GM12801 (cell line): ENCODE measurements around the gene DARS1.

Experiments used
- TF ChIP-seq, protein P1 (sequence below): IDR thresholded peaks from one replicate; pipeline ENCODE4 v1.5.1; 2011; ENCODE audit warnings: control low read depth; ENCODE audit not compliant: insufficient read length; ENCODE audit errors: extremely low read depth

The DARS1 gene

DNA sequence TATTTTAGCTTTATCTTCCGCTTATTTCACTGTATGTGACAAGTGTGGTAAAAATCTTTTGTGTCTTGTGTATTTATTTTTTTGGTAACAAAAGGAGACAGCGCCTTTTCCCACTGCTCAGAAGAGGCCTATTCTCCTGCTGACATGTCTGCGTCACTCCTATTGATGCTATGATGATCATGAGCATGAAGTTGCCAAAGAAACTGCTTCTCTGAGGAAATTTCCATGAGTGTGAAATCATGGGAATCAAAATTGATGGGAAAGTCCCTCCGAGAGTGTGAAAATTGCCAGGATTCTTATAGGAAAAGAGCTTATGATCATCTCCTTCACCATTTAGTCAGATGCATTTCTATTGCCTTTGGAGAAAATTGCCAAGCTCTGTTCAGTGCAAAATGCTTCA lies 36.5 kb upstream of the DARS1 start:
- TF ChIP-seq, protein P1, sequence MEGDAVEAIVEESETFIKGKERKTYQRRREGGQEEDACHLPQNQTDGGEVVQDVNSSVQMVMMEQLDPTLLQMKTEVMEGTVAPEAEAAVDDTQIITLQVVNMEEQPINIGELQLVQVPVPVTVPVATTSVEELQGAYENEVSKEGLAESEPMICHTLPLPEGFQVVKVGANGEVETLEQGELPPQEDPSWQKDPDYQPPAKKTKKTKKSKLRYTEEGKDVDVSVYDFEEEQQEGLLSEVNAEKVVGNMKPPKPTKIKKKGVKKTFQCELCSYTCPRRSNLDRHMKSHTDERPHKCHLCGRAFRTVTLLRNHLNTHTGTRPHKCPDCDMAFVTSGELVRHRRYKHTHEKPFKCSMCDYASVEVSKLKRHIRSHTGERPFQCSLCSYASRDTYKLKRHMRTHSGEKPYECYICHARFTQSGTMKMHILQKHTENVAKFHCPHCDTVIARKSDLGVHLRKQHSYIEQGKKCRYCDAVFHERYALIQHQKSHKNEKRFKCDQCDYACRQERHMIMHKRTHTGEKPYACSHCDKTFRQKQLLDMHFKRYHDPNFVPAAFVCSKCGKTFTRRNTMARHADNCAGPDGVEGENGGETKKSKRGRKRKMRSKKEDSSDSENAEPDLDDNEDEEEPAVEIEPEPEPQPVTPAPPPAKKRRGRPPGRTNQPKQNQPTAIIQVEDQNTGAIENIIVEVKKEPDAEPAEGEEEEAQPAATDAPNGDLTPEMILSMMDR = no peak

DNA sequence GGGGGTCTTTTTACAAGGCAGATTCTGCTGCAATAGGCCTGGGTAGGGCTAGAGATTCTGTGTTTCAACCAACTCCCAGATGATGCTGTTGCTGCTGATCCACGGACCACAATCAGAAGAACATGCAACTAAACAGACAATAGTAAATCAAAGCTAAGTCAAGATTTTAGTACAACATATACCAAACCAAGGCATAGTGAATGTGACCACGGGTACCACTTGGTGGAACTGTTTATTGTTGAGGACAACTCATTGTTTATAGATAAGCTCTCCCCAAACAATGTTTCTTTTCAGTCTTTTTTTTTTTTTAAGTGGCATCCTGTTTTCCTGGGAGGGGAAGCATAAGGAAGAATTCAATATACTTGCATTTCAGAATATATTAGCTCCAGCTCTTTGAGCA lies 36.0 kb upstream of the DARS1 start:
- TF ChIP-seq, protein P1 = no peak

DNA sequence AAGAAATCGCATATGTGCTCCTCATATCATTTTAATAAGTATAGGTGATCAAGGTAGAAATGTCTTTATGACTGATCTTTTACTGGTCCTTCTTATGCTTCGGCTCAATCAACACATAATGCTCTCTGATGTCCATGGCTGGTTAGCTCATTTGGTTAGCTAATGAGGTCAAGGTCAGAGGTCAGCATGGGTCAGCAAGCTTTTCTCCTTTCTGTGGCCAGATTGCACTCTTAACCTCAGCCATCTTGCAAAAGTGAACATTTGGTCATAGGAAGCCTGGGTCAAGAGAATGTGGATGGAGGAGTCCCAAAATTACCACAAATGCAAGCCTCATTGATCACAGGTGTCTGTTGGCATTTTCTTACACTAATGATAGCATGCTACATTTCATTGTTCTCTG lies 35.4 kb upstream of the DARS1 start:
- TF ChIP-seq, protein P1 = no peak

DNA sequence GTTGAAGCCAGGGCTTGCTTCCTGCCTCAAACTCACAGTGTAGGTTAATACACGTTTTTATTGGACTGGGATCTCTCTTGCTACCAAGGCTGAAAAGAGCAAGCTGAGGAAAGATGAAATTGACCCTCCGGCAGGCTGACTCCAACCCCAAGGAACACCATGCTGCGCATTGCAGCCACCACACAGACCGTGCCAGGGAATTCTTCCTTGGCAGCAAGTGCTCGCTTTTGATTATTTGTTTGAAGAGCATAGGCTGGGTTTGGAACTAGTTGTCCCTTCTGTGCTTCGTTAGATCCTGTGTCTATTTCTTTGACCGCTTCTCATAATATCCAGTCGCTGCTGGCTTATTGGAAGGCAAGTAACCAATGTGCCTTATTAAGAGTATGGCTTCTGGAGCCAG lies 34.4 kb upstream of the DARS1 start:
- TF ChIP-seq, protein P1 = no peak

DNA sequence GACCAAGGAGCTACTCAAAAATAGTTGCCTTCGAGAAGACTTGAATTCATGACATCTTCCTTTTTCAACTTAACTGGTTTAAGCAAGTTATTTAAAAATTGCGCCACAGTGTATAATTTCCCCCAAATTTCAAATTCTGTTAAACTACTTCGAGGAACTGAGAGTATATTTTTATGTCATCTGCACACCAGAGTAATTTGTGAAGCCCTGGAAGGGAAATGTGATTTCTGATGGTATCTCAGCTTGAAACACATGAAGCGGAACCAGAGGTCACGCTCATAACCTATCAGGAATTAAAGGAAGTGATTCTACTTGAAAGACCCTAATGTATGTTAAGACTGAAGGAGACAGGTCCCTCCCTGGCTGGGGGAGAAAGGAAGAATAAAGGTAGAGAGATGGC lies 33.9 kb upstream of the DARS1 start:
- TF ChIP-seq, protein P1 = no peak

DNA sequence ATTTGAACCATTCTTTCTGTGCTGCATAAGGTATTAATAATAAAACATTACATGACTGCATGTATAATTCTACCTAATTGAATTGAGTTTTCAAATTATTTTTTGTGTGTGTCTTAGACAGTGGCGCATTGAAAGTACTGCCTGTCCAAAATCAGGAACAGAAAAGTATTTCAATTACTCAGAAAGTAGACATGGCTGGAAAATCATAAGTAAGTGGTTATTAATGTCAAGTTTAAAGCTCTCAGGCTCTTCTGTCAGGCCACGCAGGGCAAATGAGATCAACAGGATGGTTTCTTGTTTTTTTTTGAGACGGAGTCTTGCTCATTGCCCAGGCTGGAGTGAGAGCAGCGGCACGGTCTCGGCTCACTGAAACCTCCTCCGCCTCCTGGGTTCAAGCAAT lies 32.4 kb upstream of the DARS1 start:
- TF ChIP-seq, protein P1 = no peak

DNA sequence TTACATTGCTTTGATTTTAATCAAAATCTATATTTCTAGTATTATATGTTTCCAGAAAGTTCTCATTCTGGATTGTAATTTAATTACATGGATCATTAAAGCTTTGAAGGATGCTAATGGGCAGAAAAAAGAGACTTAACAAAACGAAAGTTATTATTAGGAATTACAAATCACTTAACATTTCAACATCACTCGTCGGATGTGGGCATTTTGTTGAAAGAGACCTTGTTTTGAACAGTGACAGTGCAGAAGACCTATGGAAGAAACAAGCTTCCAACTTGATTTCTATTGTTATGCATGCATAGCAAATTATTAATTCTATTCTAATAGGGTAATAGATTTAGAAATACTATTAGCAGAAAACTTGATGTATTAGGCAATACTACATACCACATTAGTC lies 31.4 kb upstream of the DARS1 start:
- TF ChIP-seq, protein P1 = no peak

DNA sequence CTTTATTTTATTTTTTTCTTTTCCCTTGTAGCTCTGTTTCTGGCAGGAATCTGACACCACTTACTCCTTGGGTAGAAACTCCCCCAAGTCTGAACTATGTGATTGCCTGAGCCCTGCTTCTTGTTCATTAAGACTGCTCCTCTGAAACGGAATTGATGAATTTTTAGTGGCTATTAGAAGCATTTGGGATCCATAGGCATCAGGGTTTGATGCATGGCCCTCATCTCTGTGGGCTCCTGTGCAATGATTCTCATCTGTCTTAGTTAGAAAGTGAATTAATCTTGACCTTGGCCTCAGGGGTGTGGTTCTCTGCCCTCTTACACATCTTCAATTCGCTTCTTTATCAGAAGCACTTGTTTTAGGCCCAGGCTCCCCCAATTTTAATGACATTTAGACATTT lies 31.0 kb upstream of the DARS1 start:
- TF ChIP-seq, protein P1 = no peak
